LHCN-M2 (cell line): ENCODE data around the gene PIK3AP1. TPM values are rescaled to one million over a fixed set of nuclear protein-coding genes. Genes with fewer than 3 reads are reported as not detected.
"Not testable (repeated sequence)": the region's sequence is repeated elsewhere in the genome, so short reads cannot be mapped to it uniquely, and the experiment has no call there.

Experiments used
- DNase-seq: peaks from one replicate; pipeline ENCODE4 v3.0.0-alpha.2; 2012; ENCODE audit warnings: low read depth
- polyA plus RNA-seq: library from polyadenylated mRNA; unstranded; fragments of >200 nt; gene quantifications from one replicate; pipeline ENCODE4 v1.2.1, GENCODE V29; 2012; ENCODE audit warnings: missing spikeins
- total RNA-seq: library from RNA; depleted of rRNA; stranded (reverse); fragments of >200 nt; gene quantifications from 2 replicates; pipeline ENCODE4 v1.2.3, GENCODE V29; 2014; rRNA removed

PIK3AP1 gene, protein sequence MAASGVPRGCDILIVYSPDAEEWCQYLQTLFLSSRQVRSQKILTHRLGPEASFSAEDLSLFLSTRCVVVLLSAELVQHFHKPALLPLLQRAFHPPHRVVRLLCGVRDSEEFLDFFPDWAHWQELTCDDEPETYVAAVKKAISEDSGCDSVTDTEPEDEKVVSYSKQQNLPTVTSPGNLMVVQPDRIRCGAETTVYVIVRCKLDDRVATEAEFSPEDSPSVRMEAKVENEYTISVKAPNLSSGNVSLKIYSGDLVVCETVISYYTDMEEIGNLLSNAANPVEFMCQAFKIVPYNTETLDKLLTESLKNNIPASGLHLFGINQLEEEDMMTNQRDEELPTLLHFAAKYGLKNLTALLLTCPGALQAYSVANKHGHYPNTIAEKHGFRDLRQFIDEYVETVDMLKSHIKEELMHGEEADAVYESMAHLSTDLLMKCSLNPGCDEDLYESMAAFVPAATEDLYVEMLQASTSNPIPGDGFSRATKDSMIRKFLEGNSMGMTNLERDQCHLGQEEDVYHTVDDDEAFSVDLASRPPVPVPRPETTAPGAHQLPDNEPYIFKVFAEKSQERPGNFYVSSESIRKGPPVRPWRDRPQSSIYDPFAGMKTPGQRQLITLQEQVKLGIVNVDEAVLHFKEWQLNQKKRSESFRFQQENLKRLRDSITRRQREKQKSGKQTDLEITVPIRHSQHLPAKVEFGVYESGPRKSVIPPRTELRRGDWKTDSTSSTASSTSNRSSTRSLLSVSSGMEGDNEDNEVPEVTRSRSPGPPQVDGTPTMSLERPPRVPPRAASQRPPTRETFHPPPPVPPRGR
- total RNA-seq: 0.11 TPM in 1 of 2 replicates, not detected in the other
- 0.11 TPM for polyA plus RNA-seq

DNA sequence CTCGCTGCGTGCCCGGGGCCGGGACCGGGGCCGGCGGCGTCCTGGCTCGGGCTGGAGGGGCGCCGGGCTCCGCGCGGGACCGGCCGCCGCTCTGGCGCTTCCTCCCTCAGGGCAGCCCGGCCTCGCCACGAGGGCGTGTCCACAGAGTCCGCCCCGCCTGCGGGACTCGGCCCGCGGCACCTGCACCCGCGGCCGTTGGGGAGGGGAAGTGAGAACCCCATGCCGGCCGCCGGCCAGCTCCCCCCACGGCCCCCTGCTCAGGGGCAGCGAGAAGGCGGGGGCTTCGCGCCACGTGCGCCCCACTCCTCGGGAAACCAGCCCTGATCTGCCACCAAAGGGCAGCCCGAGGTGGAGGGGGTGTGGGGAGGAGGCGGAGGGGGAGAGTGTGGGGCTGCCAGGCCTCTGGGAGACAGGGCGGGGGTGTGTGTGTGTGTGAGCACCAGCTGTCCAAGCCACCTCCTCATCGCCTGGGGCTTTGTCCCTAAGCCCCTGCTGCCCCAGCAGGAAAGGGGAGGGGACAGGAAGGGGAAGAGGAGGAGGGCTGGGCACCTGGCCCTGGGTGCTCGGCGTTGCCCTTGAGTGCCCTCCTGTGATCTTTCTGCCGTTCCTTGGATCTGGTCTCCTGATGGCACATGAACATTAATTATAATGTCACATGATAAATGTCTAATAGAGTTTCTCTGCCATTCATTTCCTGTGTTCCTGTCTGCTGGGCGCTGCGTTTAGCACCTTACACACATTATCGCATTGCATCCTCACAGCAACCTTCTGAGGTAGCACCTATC lies at the start of gene PIK3AP1:
Gene PIK3AP1 (minus strand): TSS at position 93 of the 785 bp plus-strand sequence. CDS start 120 bp downstream, outside the sequence.
- DNase-seq: no peak

DNA sequence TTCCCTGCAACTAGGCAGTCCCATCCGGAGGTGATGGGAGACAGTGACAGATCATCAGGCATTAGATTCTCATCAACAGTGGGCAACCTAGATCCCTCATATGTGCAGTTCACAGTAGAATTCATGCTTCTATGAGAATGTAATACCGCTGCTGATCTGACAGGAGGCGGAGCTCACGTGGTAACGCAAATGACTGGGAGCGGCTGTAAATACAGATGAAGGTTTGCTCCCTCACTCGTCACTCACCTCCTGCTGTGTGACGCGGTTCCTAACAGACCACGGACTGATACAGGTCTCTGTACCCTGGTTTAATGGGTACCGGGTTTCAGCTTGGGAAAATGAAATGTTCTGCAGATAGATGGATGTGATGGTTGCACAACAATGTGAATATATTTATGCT lies 47.8 kb upstream of the PIK3AP1 start:
- no peak for DNase-seq

DNA sequence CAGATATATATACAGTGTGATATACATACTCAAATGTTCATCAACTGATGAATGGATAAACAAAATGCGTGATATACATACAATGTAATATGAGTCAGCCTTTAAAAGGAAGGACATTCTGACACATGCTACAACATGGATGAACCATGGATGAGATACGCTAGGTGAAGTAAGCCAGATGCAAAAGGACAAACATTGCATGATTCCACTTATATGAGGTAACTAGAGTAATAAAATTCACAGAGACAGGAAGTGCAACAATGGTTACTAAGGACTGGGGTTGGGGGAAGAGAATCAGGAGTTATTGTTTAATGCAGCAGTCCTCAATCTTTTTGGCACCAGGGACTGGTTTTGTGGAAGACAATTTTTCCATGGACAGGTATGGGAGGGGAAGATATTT lies 47.3 kb upstream of the PIK3AP1 start:
- DNase-seq: no peak

DNA sequence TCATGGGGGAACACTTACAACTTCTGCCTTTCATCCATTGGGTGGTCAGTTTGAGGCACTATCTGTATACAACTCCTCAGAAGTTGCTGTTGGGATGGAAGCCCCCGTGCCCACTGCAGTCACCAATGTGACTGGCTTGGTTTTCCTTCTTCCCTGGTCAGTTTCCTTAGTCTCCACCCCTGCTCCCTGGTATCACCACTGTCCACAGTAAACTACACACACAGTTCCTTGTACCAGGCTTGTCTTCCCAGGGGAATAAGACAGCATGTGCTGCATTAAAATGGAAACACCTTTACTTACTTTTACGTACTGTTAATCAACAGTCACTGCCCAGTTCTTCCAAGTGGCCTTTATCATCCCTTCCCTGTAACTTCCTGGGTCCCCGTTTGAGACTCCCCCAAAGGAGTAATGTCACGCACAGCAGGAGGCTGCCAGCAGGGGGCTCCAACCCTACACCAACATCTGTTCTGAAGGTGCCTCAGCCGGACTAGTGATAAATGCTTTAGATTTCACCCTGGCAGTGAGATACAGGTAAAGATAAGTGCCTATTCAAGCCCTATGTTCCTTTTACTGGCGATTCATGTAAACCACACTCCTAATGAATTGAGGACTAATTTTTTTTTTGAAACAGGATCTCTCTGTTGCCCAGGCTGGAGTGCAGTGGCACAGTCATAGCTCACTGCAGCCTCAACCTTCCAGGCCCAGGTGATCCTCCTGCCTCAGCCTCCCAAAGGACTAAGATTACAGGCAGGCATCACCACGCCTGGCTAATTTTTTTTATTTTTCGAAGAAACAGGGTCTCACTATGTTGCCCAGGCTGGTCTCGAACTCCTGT lies 45.3 kb upstream of the PIK3AP1 start:
- peak; percentile 45 for DNase-seq

DNA sequence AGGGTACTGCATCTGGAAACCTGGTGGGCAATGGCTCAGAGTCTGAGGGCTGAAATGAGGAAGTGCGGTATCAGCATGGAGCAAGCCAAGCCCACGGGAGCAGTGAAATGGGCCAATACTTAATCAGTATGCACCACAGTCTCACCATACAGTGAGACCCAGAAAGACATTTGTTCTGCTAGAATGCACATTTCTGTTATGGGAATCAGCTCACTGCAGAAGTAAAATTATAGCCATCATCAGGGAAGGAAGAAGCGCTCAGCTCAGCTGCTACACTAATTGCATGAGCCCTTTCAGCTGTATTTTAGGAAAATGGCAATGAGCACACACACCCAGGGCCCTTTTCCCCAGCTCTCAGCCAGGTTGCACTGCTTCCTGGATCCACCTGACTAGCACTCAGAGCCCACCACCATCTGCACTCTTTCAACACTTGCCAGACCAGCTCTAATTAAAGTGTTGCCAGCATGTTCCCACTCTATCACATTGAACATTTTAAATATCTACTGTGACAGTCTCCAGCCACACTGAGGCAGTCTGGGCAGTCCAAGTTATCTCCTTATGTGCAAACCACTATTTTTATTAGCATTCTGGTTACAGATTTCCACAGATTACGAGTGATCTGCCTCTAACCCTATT lies 44.2 kb upstream of the PIK3AP1 start:
- no peak for DNase-seq

DNA sequence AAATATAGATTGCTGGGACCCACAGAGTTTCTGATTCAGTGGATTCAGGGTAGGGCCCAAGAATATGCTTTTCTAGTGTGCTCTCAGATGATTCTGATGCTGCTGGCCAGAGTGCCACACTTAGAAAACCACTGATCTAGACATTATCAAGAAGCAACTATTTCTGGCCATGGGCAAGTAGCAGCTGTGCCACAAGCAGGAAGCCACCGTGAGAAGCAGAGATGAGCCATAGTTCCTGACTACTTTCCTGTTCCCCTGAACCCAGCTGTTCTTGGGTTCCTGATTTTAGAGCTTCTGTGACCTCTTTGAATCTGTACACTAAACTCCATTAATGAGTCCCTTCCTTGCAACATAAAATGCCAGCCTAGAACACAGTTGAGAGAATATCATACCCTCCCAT lies 38.1 kb upstream of the PIK3AP1 start:
- peak; percentile 31 for DNase-seq

DNA sequence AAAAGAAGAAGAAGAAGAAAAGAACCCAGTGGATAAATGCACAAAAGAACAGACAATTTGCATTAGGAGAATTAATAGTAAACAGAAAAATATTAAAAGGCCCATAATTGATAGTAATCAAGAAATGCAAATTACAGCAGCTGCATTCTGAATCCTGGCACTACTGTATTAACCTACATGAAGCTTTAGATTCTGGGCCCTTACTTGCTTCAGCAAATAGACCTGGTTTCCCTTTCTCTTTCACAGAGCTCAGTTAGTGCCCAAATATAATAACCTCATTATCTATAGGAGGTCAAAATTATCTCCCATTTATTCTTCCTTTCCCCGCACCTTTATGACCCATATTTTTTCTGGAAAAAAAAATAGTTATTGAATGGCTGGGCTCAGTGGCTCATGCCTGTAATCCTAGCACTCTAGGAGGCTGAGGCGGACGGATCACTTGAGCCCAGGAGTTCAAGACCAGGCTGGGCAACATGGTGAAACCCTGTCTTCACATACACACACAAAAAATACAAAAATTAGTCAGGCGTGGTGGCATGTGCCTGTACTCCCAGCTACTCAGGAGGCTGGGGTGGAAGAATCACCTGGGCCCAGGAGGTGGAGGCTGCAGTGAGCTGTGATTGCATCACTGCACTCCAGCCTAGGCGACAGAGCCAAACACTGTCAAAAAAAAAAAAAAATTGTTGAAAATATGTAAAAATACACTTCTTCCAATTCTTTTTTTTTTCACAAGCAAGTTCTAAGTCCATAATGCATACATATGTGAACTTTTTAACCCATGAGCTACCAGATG lies 36.0 kb upstream of the PIK3AP1 start:
- no peak for DNase-seq

DNA sequence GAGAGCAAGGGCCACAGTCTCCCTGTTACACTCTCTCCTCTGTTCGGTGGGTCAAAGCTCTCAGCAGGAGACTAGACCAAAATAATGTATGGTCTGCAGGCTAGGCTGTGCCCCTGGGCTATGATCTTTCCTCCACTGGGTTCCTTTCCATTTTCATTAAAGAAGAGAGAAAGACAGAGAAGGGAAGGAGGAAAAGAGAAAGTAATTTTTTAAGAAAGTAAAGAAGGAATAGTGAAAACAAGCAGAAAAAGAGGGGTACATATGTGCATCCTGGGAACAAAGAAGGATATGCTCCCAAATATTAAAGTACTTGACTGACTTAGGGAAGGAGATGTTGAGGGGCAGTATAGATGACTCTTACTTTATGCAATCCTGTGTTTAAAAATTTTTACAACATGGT lies 33.6 kb upstream of the PIK3AP1 start:
- DNase-seq: no peak

DNA sequence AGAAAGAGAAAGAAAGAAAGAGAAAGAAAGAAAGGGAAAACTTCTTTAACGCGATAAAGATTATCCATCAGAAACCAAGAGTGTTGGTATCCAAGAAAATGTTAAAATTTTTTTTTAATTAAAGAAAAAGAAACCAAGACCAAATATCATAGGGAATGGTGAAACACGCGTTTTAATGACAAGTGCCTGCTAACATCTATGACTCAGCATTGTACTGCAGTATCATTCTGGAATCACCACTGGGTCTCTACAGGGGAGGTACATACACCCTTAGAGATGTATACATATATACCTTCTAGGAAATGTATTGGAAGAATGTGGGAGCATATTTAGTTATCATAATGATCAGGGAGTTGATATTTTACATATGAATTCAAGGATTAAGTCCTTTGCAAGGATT lies 32.1 kb upstream of the PIK3AP1 start:
- DNase-seq: no peak

DNA sequence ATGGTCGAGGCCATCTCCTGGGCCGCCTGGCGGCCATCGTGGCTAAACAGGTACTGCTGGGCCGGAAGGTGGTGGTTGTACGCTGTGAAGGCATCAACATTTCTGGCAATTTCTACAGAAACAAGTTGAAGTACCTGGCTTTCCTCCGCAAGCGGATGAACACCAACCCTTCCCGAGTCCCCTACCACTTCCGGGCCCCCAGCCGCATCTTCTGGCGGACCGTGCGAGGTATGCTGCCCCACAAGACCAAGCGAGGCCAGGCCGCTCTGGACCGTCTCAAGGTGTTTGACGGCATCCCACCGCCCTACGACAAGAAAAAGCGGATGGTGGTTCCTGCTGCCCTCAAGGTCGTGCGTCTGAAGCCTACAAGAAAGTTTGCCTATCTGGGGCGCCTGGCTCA lies 30.0 kb upstream of the PIK3AP1 start:
- not testable (repeated sequence) for DNase-seq

DNA sequence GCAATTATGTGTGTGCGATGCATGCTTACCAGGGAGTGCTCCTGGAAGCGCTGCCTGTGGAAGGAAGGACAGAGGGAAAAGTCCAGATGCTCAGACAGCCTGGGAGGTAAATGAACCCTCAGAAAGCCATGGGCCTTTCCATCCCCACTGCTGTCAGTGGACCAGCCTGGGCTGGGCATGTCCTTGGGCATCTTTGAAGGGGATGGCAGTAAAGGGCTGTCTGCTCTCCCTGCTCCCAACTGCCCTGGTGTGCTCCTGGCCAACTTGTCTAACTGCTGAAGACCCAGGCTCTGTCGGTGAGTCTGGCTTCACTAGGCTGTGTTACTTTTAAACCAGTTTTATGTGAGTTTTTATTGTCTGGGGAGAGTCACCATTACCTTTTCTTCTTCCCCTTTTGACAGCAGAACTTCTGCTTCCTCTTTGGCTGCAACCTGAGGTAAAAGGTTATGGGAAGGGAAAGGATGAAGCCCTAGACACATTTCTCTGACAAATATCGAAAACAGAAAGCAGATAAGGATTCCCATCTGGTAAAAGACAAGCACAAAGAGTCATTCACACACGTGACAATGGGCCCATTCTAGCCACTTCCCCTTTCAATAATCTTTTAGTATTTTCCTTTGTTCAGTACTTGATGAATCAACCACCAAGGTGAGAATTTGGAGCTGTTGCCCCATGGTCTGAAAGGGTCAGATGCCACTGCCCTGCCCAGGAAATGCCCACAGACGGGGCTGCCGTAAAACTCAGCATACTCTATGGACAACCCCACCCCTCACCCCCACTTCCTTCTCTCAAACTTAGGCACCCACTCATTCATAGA lies 27.6 kb upstream of the PIK3AP1 start:
- no peak for DNase-seq

DNA sequence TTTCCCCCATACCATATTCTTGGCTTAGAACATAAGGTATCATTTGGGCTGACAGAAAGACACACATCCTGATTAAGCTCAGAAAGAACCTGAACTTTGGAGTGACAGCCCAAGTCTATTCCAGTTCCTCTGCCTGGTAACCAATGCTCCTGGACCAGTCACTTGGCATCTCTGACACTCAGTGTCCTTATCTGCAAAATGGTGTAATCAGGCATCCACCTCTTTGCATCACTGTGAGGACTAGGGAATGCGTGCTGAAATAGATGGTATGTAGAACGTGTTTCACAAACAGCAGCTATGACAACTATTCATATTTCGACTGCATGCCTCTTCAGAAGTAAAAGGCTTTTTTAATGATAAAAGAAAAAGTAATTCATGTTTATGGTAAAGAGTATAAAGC lies 26.2 kb upstream of the PIK3AP1 start:
- DNase-seq: no peak

DNA sequence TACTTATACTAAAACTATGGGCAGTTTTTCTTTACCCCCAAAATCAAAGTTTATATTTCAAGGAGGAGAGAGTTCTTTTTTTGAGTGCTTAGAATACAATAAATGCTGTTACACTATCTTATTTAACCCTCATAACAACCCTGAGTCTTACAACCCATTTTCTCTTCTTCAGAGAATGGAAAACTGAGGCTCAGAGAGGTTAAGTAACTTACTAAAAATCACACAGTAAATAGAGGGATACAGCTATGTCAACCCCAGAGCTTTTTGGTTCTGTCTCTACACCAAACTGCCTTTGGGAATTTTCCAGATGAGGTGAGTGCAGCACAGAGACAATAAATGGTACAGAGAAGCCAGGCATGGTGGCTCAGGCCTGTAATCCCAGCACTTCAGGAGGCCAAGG lies 25.6 kb upstream of the PIK3AP1 start:
- no peak for DNase-seq

DNA sequence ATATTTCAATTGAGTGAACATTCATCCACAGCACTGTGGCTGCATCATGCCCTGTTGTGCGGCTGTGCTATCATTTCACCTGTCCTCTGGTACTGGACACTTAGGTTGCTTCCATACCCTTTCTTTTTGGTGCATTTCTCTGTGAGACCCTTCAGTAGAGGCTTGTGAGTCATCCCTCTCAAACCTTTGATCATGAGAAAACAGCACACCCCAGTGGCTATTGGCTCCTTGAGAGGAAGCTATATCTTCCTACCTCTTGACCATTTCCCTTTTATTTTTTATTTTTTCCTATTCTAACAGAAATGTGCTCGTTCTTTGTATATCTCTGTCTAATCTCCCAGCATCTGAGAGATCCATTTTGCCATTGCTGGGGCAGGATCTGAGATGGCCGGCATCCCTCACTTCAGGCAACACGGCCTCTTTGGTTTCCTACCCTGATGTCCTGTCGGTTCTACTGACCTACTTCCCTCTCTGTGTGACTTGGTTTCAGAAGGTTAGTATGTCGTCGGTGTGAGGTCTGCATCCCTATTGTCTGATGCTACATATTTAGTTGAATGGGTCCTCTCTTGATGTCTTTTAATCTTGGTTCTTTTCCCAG lies 23.8 kb upstream of the PIK3AP1 start:
- peak; percentile 12 for DNase-seq

DNA sequence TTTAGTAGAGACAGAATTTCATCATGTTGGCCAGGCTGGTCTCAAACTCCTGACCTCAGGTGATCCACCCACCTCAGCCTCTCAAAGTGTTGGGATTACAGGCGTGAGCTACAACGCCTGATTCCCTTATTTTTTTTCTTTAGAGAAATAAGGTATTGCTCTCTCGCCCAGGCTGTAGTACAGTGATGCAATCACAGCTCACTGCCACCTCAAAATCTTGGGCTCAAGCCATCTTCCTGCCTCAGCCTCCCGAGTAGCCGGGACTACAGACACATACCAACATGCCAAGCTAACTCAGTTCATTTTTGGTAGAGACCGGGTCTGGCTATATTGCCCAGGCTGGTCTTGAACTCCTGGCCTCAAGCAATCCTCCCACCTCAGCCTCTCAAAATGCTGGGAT lies 21.2 kb upstream of the PIK3AP1 start:
- DNase-seq: not testable (repeated sequence)

DNA sequence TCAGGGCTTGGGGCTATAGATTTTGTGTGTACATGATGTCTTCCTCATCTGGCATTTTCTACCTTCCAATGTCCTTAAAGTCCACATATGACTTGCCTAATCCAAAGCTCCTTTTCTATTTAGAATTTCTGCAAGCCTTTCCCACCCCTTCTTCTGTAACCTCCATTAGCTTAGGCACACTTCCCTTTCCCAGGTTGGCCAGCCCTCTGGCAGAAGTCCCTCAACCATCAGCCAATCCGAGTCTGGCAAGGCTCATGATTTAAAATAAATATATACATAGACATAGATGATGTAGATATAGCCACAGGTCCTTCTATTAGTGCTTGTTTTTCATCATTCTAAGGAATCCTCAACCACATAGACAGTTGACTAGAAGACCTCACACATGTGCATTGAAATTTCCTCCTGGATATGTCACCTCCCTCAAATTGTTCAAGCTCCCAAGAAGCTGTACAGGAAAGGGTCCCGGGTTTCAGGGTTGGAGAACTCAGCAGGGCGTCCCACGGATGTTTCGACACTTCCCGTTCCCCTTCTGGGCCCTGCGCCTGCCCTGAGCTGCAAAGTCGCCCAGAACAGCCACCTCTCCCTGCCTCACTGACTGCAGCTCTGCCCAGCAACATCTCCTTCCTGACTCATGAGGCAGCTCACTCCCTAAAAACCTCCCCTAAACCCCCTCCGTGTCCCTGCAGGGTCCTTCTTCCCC lies 20.4 kb upstream of the PIK3AP1 start:
- no peak for DNase-seq

DNA sequence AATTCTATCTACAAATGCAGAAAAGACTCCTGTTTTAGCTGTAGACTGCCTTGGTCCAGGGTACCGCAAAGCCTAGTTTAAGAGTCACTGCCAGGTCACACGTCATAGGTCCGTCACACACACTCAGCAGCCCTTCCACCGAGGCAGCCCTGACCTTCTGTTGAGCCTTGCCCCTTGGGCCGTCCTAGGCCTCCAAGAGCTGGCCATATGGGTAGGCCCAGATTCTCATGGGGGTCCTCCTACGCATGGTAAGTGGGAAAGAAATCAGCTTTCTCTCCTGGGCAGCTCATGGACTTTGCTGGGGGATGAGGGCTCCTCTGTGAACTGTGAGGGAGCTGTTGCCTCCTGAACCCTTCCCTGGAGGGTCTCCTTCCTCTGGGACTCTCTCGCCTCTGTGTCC lies 19.8 kb upstream of the PIK3AP1 start:
- no peak for DNase-seq
